ENCODE results near the gene SASH1.

GRCh38 chr6:148535381-148535780 is 192.7 kb downstream of the SASH1 start:
- no peak for TF ChIP-seq CTCF (conservative IDR thresholded peaks at IDR 0.05; ENCODE audit: low read depth, low read length)
- no peak for TF ChIP-seq EZH2 (IDR thresholded peaks at IDR 0.05; ENCODE audit: low read length, unreplicated experiment)

Data from PC-3 (cell line).